ENCODE measurements around the gene MAPKAPK5.

Gene MAPKAPK5

GRCh38 chr12:111841236-111841749 lies 735 bp upstream of the MAPKAPK5 start:
- no peak for TF ChIP-seq CTCF (IDR thresholded peaks at IDR 0.05; ENCODE audit: control insufficient read depth, insufficient read depth, low read depth, low read length, missing control alignments)
- H3K4me3 ChIP-seq (ENCODE audit: control insufficient read depth, low read depth, low read length): peak overlapping the region; percentile 91
- DNase-seq (ENCODE audit: low read depth): no peak

- no peak for TF ChIP-seq CTCF (IDR thresholded peaks at IDR 0.05; ENCODE audit: control insufficient read depth, insufficient read depth, low read depth, low read length, missing control alignments)
- DNase-seq (ENCODE audit: low read depth): no peak
- H3K4me3 ChIP-seq (ENCODE audit: control insufficient read depth, low read depth, low read length): peak overlapping the region; percentile 91
Measured at GRCh38 chr12:111842556-111843396, 748 bp downstream of the MAPKAPK5 start.

GRCh38 chr12:111846016-111846415 lies 4.0 kb downstream of the MAPKAPK5 start:
- no peak for TF ChIP-seq CTCF (IDR thresholded peaks at IDR 0.05; ENCODE audit: control insufficient read depth, insufficient read depth, low read depth, low read length, missing control alignments)
- H3K4me3 ChIP-seq (ENCODE audit: control insufficient read depth, low read depth, low read length): no peak overlapping the region
- DNase-seq (ENCODE audit: low read depth): no peak

- DNase-seq (ENCODE audit: low read depth): no peak
- H3K4me3 ChIP-seq (ENCODE audit: control insufficient read depth, low read depth, low read length): no peak overlapping the region
- TF ChIP-seq CTCF (IDR thresholded peaks at IDR 0.05; ENCODE audit: control insufficient read depth, insufficient read depth, low read depth, low read length, missing control alignments): no peak
Measured at GRCh38 chr12:111850526-111850925, 8.5 kb downstream of the MAPKAPK5 start.

- DNase-seq (ENCODE audit: low read depth): no peak
- no peak for TF ChIP-seq CTCF (IDR thresholded peaks at IDR 0.05; ENCODE audit: control insufficient read depth, insufficient read depth, low read depth, low read length, missing control alignments)
- H3K4me3 ChIP-seq (ENCODE audit: control insufficient read depth, low read depth, low read length): no peak overlapping the region
Measured at GRCh38 chr12:111858186-111858585, 16.2 kb downstream of the MAPKAPK5 start.

GRCh38 chr12:111858778-111859177 lies 16.8 kb downstream of the MAPKAPK5 start:
- no peak overlapping the region for H3K4me3 ChIP-seq (ENCODE audit: control insufficient read depth, low read depth, low read length)
- no peak for TF ChIP-seq CTCF (IDR thresholded peaks at IDR 0.05; ENCODE audit: control insufficient read depth, insufficient read depth, low read depth, low read length, missing control alignments)
- DNase-seq (ENCODE audit: low read depth): no peak

Measured in AG09309 (cell line).